GM15510 (cell line): ENCODE data around the gene SLC44A1.

Experiments used
- POLR2A ChIP-seq: IDR thresholded peaks from 3 replicates; pipeline ENCODE4 v1.6.1; 2011; ENCODE audit warnings: borderline replicate concordance; ENCODE audit not compliant: insufficient read length; ENCODE audit errors: extremely low read depth

The SLC44A1 gene

GRCh38 chr9:105425816-105426433 lies 181.5 kb downstream of the SLC44A1 start:
- TF ChIP-seq POLR2A: no peak

GRCh38 chr9:105426657-105427056 lies 182.2 kb downstream of the SLC44A1 start:
- TF ChIP-seq POLR2A: no peak

DNA sequence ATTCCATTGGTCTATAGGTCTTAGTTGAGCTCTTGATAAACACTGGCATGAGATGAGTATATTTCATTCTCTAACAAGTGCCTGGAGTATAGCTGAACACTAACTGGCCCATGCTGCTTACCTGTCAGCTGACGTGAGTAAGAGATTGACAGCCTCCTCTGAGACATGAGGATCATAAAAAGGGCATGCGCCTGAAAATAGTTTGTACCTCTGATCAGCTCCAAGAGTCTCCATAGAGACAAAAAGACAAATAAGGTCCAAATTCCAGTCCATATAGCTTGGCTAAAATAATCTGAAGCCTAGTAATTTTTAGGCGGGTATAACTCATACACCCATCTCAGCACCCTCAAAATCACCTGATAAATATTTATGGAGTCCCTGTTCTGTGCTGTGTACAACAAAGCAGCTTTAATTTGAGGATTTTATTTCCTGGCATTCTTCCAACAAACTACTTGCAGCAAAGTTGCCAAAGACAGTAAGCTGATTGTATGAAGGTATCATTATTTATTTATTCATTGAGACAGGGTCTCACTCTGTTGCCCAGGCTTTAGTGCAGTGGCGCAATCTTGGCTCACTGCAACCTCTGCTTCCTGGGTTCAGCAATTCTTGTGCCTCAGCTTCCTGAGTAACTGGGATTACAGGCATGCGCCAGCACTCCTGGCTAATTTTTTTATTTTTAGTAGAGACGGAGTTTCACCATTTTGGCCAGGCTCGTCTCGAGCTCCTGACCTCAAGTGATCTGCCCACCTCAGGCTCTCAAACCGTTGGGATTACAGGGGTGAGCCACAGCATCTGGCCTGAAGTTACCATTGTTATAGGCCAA lies 187.2 kb downstream of the SLC44A1 start:
- TF ChIP-seq POLR2A: no peak

GRCh38 chr9:105432247-105432842 lies 187.9 kb downstream of the SLC44A1 start:
- no peak for TF ChIP-seq POLR2A

DNA sequence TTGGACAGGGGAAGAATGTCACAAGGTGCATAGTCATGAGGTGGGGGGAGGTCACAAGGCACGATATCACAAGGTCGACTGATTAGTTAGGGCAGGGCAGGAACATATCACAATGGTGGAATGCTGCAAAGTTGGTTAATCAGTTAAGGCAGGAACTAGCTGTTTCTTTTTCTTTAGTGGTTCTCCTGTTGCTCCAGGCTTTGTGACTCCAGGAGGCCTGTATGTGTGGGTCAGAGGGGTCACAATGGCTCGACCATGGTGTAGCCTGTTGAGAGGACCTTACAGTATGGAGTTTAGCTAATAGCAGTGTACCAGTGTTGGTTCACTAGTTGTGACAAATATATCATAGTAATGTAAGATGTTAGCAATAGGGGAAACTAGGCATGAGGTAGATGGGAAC lies 191.0 kb downstream of the SLC44A1 start:
- no peak for TF ChIP-seq POLR2A

- TF ChIP-seq POLR2A: no peak
Observed at GRCh38 chr9:105436783-105437182, 192.3 kb downstream of the SLC44A1 start.

DNA sequence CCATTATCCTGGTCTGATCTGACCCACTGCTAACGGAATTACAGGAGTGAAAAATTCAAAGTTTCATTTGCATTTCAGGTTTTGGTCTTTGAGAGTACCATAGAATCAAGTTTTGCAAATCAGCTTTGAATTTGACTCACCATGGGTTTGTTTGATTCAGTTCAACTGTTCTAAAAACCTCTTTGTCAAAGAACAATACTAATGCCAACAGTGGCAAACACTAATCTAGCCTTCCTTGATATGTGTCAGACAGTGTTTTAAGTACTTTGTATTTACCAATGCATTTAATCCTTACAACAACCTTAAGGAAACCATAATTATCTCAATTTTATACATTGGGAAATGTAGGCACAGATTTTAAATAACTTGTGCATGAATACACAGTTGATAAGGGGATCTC lies 193.3 kb downstream of the SLC44A1 start:
- no peak for TF ChIP-seq POLR2A

DNA sequence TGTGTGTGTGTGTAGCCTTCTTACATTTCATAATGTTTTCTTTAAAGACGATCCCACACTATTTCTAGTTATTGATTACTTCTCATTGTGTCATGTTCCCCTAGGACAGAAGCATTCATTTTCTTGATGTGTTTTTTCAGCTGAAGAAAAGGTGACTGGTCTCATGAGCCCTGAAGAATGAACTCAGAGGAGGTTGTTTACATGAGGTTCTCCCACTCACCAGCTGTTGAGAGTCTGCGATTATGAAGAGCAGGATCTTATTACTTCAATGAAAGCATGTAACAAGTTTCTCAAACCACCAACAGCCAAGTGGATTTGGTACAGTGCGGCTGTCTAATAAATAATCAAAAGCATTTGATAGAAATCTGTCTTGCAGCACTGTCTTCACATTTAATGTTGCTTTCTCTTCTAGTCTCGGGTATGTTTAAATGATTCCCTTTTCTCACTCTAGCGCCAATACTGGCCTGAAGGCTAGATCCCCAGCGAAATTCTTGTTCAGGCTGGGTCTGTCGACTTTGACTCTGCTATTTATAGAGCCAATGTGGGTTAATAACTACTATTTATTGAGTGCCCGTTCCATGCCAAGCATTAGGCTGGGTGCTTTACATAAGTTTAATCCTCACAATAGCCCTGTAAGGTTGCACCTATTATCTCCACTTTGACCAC lies 193.8 kb downstream of the SLC44A1 start:
- TF ChIP-seq POLR2A: no peak

GRCh38 chr9:105439428-105439827 lies 195.0 kb downstream of the SLC44A1 start:
- no peak for TF ChIP-seq POLR2A

- no peak for TF ChIP-seq POLR2A
Observed at GRCh38 chr9:105441616-105442160, 197.2 kb downstream of the SLC44A1 start.

- TF ChIP-seq POLR2A: no peak
Observed at GRCh38 chr9:105443121-105443520, 198.7 kb downstream of the SLC44A1 start.

DNA sequence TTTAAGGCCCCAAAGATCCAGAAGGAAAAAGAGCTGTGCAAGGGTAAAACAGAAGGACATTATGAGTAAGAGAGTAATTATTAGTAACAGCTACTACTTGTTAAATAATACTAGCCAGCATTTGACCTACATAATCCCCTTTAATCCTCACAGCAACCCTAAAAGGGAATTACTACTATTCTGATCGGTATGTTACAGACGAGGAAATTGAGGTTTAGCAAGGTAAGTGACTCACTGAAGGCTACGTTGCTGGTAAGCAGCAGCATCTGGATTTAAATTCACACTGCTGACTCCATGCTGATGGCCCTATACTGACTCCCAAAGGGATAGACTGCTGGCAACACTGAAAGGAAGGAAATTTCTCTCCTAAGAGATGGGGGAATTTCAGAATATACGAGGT lies 199.7 kb downstream of the SLC44A1 start:
- no peak for TF ChIP-seq POLR2A

DNA sequence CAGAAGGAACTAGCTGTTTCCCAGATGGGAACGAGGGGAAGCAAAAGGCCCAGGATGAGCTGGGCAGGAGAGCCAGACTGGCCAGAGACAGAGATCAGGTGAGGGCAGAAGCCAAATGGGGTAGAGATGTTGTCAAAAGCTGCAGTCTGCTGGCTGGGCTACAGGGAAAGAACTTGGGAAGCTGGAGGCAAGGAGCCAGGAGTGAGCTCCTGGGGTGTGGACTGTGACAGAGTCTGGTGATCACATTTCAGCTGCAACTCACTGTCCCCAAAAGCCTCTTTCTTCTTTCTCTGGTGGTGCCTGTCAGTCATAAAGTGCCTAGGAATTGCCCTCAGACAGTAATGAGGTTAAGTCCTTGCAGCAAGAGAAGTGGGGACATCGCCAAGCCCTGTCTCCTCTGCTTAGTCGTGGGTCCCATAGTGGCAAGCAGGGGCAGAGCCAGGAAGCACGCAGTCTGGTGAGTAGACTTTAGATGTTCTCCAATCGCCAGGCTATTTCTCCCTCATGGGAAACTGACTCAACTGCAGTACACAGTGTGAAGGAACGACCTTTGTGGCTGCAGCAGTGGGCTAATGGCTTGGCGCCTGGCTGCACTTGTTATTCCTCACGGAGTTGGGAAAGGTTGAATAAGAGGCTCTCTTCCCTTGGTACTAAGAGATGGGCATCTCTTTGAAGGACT lies 200.9 kb downstream of the SLC44A1 start:
- no peak for TF ChIP-seq POLR2A

DNA sequence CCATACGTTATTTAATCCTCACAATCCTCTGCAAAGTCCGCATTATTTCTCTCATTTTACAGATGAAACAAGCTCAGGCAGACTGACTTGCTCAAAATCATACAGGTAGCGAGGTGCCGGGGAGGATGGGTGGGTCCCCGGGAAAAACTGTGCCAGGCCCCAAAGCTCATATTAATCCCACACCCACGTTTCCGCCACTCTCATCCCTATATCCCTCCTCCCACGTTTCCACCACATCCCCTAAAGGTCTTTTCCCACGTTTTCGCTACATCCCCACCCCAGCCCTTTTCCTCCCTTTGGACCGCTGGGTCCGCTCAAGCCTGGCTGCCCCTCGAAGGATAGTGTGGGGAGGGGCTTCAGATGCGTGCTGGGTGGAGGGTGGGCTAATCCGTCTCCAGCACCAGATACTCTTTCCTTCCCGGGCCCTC lies 202.9 kb downstream of the SLC44A1 start:
- TF ChIP-seq POLR2A: no peak
